Hippocampal formation (tissue), 2 donors: ENCODE measurements around the gene HTR3C.
"Not testable (repeated sequence)": the region's sequence is repeated elsewhere in the genome, so short reads cannot be mapped to it uniquely, and the experiment has no call there.

Experiments
- DNase-seq, 2 donors: peaks; one replicate each; lab custom pipeline; 2025; lab: John Stamatoyannopoulos, UW

The HTR3C gene

GRCh38 chr3:184052767-184053166 is at the start of gene HTR3C:
TSS of gene HTR3C (plus strand) at chr3:184053047. CDS start at chr3:184053081, 34 bp downstream.
- no peak for DNase-seq

- DNase-seq, result no peak
Observed at GRCh38 chr3:184003187-184003967, 49.5 kb upstream of the HTR3C start.

- no peak for DNase-seq
Observed at GRCh38 chr3:184004476-184004875, 48.4 kb upstream of the HTR3C start.

GRCh38 chr3:184005941-184006507 is 46.8 kb upstream of the HTR3C start:
- DNase-seq, result peak; percentile 16 to 20

- not testable (repeated sequence) for DNase-seq
Observed at GRCh38 chr3:184007143-184007813, 45.6 kb upstream of the HTR3C start.

- no peak for DNase-seq
Observed at GRCh38 chr3:184008161-184008560, 44.7 kb upstream of the HTR3C start.

GRCh38 chr3:184011230-184011876 is 41.5 kb upstream of the HTR3C start:
- no peak for DNase-seq

- DNase-seq, result no peak
Observed at GRCh38 chr3:184011937-184012889, 40.6 kb upstream of the HTR3C start.

- no peak for DNase-seq
Observed at GRCh38 chr3:184015381-184016019, 37.3 kb upstream of the HTR3C start.

GRCh38 chr3:184016169-184016570 is 36.7 kb upstream of the HTR3C start:
- DNase-seq, result no peak

- DNase-seq, result peak; percentile 52 to 55
Observed at GRCh38 chr3:184016811-184017671, 35.8 kb upstream of the HTR3C start.

- peak; percentile 92 to 94 for DNase-seq
Observed at GRCh38 chr3:184017672-184018423, 35.0 kb upstream of the HTR3C start, which contains the start of gene ABCC5. TSS of gene ABCC5 (minus strand) at chr3:184017884. CDS start at chr3:184014392, 3,492 bp downstream.

- no peak for DNase-seq
Observed at GRCh38 chr3:184018424-184018973, 34.3 kb upstream of the HTR3C start.

GRCh38 chr3:184022323-184022722 is 30.5 kb upstream of the HTR3C start:
- DNase-seq, result no peak

- not testable (repeated sequence) for DNase-seq
Observed at GRCh38 chr3:184025256-184025655, 27.6 kb upstream of the HTR3C start.

- not testable (repeated sequence) for DNase-seq
Observed at GRCh38 chr3:184028275-184028890, 24.5 kb upstream of the HTR3C start.

- DNase-seq, result no peak
Observed at GRCh38 chr3:184029443-184029842, 23.4 kb upstream of the HTR3C start.

GRCh38 chr3:184030536-184030935 is 22.3 kb upstream of the HTR3C start:
- no peak for DNase-seq
